Muscle layer of duodenum (tissue), 2 donors: Measurements from ENCODE around the gene ARFGEF2.

ENCODE experiments used
- H3K27ac ChIP-seq: one replicate; pipeline ENCODE4 v1.7.0; 2013; ENCODE audit warnings: mild to moderate bottlenecking, low read length
- H3K27me3 ChIP-seq: one replicate; pipeline ENCODE4 v1.7.0; 2013; ENCODE audit warnings: low read depth, mild to moderate bottlenecking, control low read depth, low read length
- H3K36me3 ChIP-seq, 2 donors: one replicate each; pipeline ENCODE4 v1.7.0; 2013; ENCODE audit warnings: low read length in 2 of 2, control low read depth in 1 of 2, mild to moderate bottlenecking in 1 of 2; ENCODE audit not compliant: insufficient read depth in 2 of 2, control insufficient read depth in 1 of 2
- H3K4me1 ChIP-seq, 2 donors: one replicate each; pipeline ENCODE4 v1.7.0; 2013; ENCODE audit warnings: low read length in 2 of 2, mild to moderate bottlenecking in 2 of 2, control low read depth in 1 of 2, moderate library complexity in 1 of 2; ENCODE audit not compliant: insufficient read depth in 2 of 2, control insufficient read depth in 1 of 2
- H3K4me3 ChIP-seq, 2 donors: one replicate each; pipeline ENCODE4 v1.7.0; 2013; ENCODE audit warnings: low read length in 2 of 2, low read depth in 1 of 2, mild to moderate bottlenecking in 1 of 2
- H3K9me3 ChIP-seq, 2 donors: one replicate each; pipeline ENCODE4 v1.7.0; 2013; ENCODE audit warnings: low read length in 2 of 2, control low read depth in 1 of 2, mild to moderate bottlenecking in 1 of 2; ENCODE audit not compliant: control insufficient read depth in 1 of 2
- donor health status: healthy.

ARFGEF2 gene

GRCh38 chr20:49029203-49029602 lies 107.7 kb downstream of the ARFGEF2 start:
- no peak overlapping the region for H3K27ac ChIP-seq
- H3K36me3 ChIP-seq, result peaks cover 46 to 64% of the 10 kb centered on the region in 2 donors
- no peaks in the 10 kb centered on the region for H3K9me3 ChIP-seq
- H3K27me3 ChIP-seq, result no peaks in the 10 kb centered on the region
- no peaks in the 10 kb centered on the region for H3K4me1 ChIP-seq
- H3K4me3 ChIP-seq, result no peak overlapping the region

GRCh38 chr20:49030954-49031619 lies 109.6 kb downstream of the ARFGEF2 start:
- H3K27me3 ChIP-seq, result no peaks in the 10 kb centered on the region
- H3K27ac ChIP-seq, result no peak overlapping the region
- peaks cover 53 to 60% of the 10 kb centered on the region in 2 donors for H3K36me3 ChIP-seq
- H3K4me3 ChIP-seq, result no peak overlapping the region
- H3K9me3 ChIP-seq, result no peaks in the 10 kb centered on the region
- H3K4me1 ChIP-seq, result no peaks in the 10 kb centered on the region

- H3K27me3 ChIP-seq, result no peaks in the 10 kb centered on the region
- H3K9me3 ChIP-seq, result no peaks in the 10 kb centered on the region
- H3K27ac ChIP-seq, result no peak overlapping the region
- H3K4me1 ChIP-seq, result no peaks in the 10 kb centered on the region
- H3K36me3 ChIP-seq, result peaks cover 50 to 54% of the 10 kb centered on the region in 2 donors
- no peak overlapping the region for H3K4me3 ChIP-seq
Observed at GRCh38 chr20:49032455-49032854, 110.9 kb downstream of the ARFGEF2 start.

GRCh38 chr20:49034070-49034732 lies 112.7 kb downstream of the ARFGEF2 start:
- H3K4me1 ChIP-seq, result no peaks in the 10 kb centered on the region
- no peak overlapping the region for H3K27ac ChIP-seq
- H3K9me3 ChIP-seq, result no peaks in the 10 kb centered on the region
- no peak overlapping the region for H3K4me3 ChIP-seq
- H3K36me3 ChIP-seq, result peaks cover 37 to 39% of the 10 kb centered on the region in 2 donors
- H3K27me3 ChIP-seq, result no peaks in the 10 kb centered on the region

GRCh38 chr20:49037962-49038387 lies 116.5 kb downstream of the ARFGEF2 start:
- Histone ChIP-seq H3K4me3 (no peak overlapping the region), H3K9me3 (no peaks in the 10 kb centered on the region), H3K27me3 (no peaks in the 10 kb centered on the region), H3K27ac (no peak overlapping the region), H3K4me1 (no peaks in the 10 kb centered on the region), H3K36me3 (peaks cover 24 to 31% of the 10 kb centered on the region in 2 donors)

- Histone ChIP-seq H3K27ac (no peak overlapping the region), H3K9me3 (no peaks in the 10 kb centered on the region), H3K27me3 (no peaks in the 10 kb centered on the region), H3K36me3 (peaks cover 6 to 13% of the 10 kb centered on the region in 2 donors), H3K4me1 (no peaks in the 10 kb centered on the region), H3K4me3 (no peak overlapping the region)
Observed at GRCh38 chr20:49039854-49040253, 118.3 kb downstream of the ARFGEF2 start.

GRCh38 chr20:49043000-49043399 lies 121.5 kb downstream of the ARFGEF2 start:
- Histone ChIP-seq H3K27me3 (no peaks in the 10 kb centered on the region), H3K4me3 (no peak overlapping the region), H3K27ac (no peak overlapping the region), H3K9me3 (no peaks in the 10 kb centered on the region), H3K36me3 (no peaks in the 10 kb centered on the region), H3K4me1 (peaks cover 0 to 15% of the 10 kb centered on the region in 2 donors)

GRCh38 chr20:49045440-49046086 lies 124.1 kb downstream of the ARFGEF2 start:
- no peaks in the 10 kb centered on the region for H3K36me3 ChIP-seq
- peak overlapping the region; percentile 94 to 98 for H3K4me3 ChIP-seq
- H3K9me3 ChIP-seq, result no peaks in the 10 kb centered on the region

GRCh38 chr20:49046087-49046900 lies 124.8 kb downstream of the ARFGEF2 start, which contains the start of gene CSE1L:
TSS of gene CSE1L (plus strand) at chr20:49046312. CDS start at chr20:49058464, 12,152 bp downstream.
- Histone ChIP-seq H3K36me3 (peaks cover 0 to 4% of the 10 kb centered on the region in 2 donors), H3K27ac (peak within 1 kb of the TSS; percentile 94), H3K9me3 (no peaks in the 10 kb centered on the region), H3K4me3 (peak within 1 kb of the TSS; percentile 94 to 98), H3K4me1 (peaks cover 0 to 21% of the 10 kb centered on the region in 2 donors), H3K27me3 (no peaks in the 10 kb centered on the region)

More at GRCh38 chr20:49045440-49046086, 124.1 kb downstream of the ARFGEF2 start:
- no peaks in the 10 kb centered on the region for H3K27me3 ChIP-seq
- peaks cover 0 to 21% of the 10 kb centered on the region in 2 donors for H3K4me1 ChIP-seq
- peak overlapping the region; percentile 94 for H3K27ac ChIP-seq

- Histone ChIP-seq H3K27ac (no peak overlapping the region), H3K9me3 (no peaks in the 10 kb centered on the region), H3K36me3 (peaks cover 0 to 4% of the 10 kb centered on the region in 2 donors), H3K4me1 (peaks cover 5 to 22% of the 10 kb centered on the region in 2 donors), H3K4me3 (no peak overlapping the region), H3K27me3 (no peaks in the 10 kb centered on the region)
Observed at GRCh38 chr20:49052334-49052733, 130.8 kb downstream of the ARFGEF2 start.
